Panc1 (cell line): ENCODE data around the gene ADAT2. TPM values are rescaled to one million over a fixed set of nuclear protein-coding genes. Genes with fewer than 3 reads are reported as not detected.

Source experiments
- ATAC-seq: fragments of 200-7000 bp; cut with Tn5 transposase; 2 replicates; pipeline ENCODE4 v1.9.1; 2020; ENCODE audit warnings: mild to moderate bottlenecking, moderate library complexity
- BruUV-seq: library from RNA; stranded (reverse); fragments of 400-500 nt; replicated peaks from 2 replicates; lab custom pipeline; 2021; lab: Mats Ljungman, UMichigan
- CTCF ChIA-PET: fragments of 300-600 bp; sonication (Branson Sonifier 250); formaldehyde crosslinking; loops from one replicate; lab custom pipeline; 2022; ENCODE audit warnings: antibody characterized with exemption; lab: Charles Lee
- POLR2A ChIA-PET: fragments of 300-600 bp; sonication (Branson Sonifier 250); formaldehyde crosslinking; loops from one replicate; lab custom pipeline; 2022; ENCODE audit warnings: antibody characterized with exemption; lab: Charles Lee
- DNase-seq: peaks from one replicate; pipeline ENCODE4 v3.0.0-alpha.2; 2010; ENCODE audit warnings: low read depth, low spot score
- H3K27ac ChIP-seq: 2 replicates; pipeline ENCODE4 v1.5.1; 2011; ENCODE audit warnings: mild to moderate bottlenecking, low read length, inconsistent platforms
- H3K27me3 ChIP-seq: fragments of 200-500 bp; sonication (Bioruptor generic); 2 replicates; pipeline ENCODE4 v1.6.0; 2014; ENCODE audit warnings: low read length, inconsistent platforms; ENCODE audit not compliant: control insufficient read depth, insufficient read depth
- H3K36me3 ChIP-seq: fragments of 200-500 bp; sonication (Bioruptor generic); 2 replicates; pipeline ENCODE4 v1.5.1; 2014; ENCODE audit warnings: inconsistent platforms, mild to moderate bottlenecking, low read length, moderate library complexity; ENCODE audit not compliant: control insufficient read depth, insufficient read depth
- H3K4me1 ChIP-seq: 2 replicates; pipeline ENCODE4 v1.5.1; 2011; ENCODE audit warnings: inconsistent platforms, mild to moderate bottlenecking, low read length, moderate library complexity; ENCODE audit not compliant: control insufficient read depth, insufficient read depth
- H3K4me3 ChIP-seq, 2 experiments: 2 replicates each; pipeline ENCODE4 v1.5.1; 2011 to 2012; ENCODE audit warnings: low read depth in 2 of 2, low read length in 2 of 2, mild to moderate bottlenecking in 2 of 2, inconsistent platforms in 1 of 2, moderate library complexity in 1 of 2
- H3K9me3 ChIP-seq: fragments of 200-500 bp; sonication (Bioruptor generic); 2 replicates; pipeline ENCODE4 v1.5.1; 2014; ENCODE audit warnings: low read depth, mild to moderate bottlenecking, inconsistent platforms, low read length, moderate library complexity; ENCODE audit not compliant: control insufficient read depth, insufficient read depth
- CTCF ChIP-seq: fragments of 450-650 bp; IDR thresholded peaks from 2 replicates; pipeline ENCODE4 v1.5.1; 2017; ENCODE audit warnings: mild to moderate bottlenecking
- POLR2AphosphoS5 ChIP-seq: IDR thresholded peaks from 2 replicates; pipeline ENCODE4 v1.6.1; 2012; ENCODE audit warnings: mild to moderate bottlenecking, low read depth, low read length, moderate library complexity
- SIN3A ChIP-seq: IDR thresholded peaks from 2 replicates; pipeline ENCODE4 v1.6.1; 2012; ENCODE audit warnings: low read depth, mild to moderate bottlenecking, low read length, moderate library complexity, borderline replicate concordance; ENCODE audit not compliant: insufficient read depth
- TCF7L2 ChIP-seq: IDR thresholded peaks from 2 replicates; pipeline ENCODE4 v1.6.1; 2011; ENCODE audit warnings: mild to moderate bottlenecking, low read depth, low read length, inconsistent platforms
- in situ Hi-C: cut with HindIII; loops from 2 replicates; pipeline ENCODE4 v1.10.0; 2016; ENCODE audit warnings: low sequenced_read_pairs, low pct_unique_long_range_greater_than_20kb
- intact Hi-C: fragments of 100-400 bp; cut with micrococcal nuclease; formaldehyde crosslinking; loops from one replicate; pipeline ENCODE4 v1.10.0; 2022; ENCODE audit not compliant: unreplicated experiment
- total RNA-seq: library from RNA; stranded (reverse); gene quantifications from one replicate; pipeline ENCODE4 v1.2.1, GENCODE V29; 2021; ENCODE audit not compliant: unreplicated experiment
- TF ChIP-seq, protein P1 (sequence below), 2 experiments: IDR thresholded peaks; 2 replicates each; pipeline ENCODE4 v1.6.1; 2011 to 2012; ENCODE audit warnings: low read depth in 2 of 2, control low read depth in 1 of 2, low read length in 1 of 2, mild to moderate bottlenecking in 1 of 2, moderate library complexity in 1 of 2; ENCODE audit not compliant: insufficient read depth in 1 of 2

Gene ADAT2
- total RNA-seq, 1 experiment from 2014 or later, result 6.4 TPM

DNA sequence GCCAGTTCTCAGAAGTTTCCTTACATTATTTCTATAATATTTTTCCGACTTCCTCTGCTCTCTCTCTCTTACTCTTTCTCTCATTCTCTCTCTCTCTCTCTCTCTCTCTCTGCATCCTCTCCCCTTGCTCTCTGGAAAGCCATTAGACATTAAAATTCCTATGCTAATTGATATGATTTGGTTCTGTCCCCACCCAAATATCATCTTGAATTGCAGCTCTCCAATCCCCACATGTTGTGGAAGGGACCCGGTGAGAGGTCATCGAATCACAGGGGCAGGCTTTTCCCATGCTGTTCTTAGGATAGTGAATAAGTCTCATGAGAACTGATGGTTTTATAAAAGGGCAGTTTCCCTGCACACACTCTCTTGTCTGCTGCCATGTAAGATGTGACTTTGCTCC lies 74.1 kb downstream of the ADAT2 start:
- TF ChIP-seq SIN3A (no peak), POLR2AphosphoS5 (no peak), CTCF (no peak), TCF7L2 (no peak)
- TF ChIP-seq, protein P1, sequence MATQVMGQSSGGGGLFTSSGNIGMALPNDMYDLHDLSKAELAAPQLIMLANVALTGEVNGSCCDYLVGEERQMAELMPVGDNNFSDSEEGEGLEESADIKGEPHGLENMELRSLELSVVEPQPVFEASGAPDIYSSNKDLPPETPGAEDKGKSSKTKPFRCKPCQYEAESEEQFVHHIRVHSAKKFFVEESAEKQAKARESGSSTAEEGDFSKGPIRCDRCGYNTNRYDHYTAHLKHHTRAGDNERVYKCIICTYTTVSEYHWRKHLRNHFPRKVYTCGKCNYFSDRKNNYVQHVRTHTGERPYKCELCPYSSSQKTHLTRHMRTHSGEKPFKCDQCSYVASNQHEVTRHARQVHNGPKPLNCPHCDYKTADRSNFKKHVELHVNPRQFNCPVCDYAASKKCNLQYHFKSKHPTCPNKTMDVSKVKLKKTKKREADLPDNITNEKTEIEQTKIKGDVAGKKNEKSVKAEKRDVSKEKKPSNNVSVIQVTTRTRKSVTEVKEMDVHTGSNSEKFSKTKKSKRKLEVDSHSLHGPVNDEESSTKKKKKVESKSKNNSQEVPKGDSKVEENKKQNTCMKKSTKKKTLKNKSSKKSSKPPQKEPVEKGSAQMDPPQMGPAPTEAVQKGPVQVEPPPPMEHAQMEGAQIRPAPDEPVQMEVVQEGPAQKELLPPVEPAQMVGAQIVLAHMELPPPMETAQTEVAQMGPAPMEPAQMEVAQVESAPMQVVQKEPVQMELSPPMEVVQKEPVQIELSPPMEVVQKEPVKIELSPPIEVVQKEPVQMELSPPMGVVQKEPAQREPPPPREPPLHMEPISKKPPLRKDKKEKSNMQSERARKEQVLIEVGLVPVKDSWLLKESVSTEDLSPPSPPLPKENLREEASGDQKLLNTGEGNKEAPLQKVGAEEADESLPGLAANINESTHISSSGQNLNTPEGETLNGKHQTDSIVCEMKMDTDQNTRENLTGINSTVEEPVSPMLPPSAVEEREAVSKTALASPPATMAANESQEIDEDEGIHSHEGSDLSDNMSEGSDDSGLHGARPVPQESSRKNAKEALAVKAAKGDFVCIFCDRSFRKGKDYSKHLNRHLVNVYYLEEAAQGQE (IDR thresholded peaks at IDR 0.05; ENCODE audit: insufficient read depth in 1 of 2, low read depth in 2 of 2, low read length in 1 of 2), result no peak
- ATAC-seq, result no peak
- ChIA-PET CTCF (no interaction called here), POLR2A (no interaction called here)
- in situ Hi-C loops (no loop called here), intact Hi-C loops (no loop called here)
- DNase-seq, result no peak
- H3K27me3 ChIP-seq, result peaks cover 6% of the 10 kb centered on the region
- no peaks in the 10 kb centered on the region for H3K9me3 ChIP-seq
- no peaks in the 10 kb centered on the region for H3K4me1 ChIP-seq
- no TSS peak for BruUV-seq
- no peak overlapping the region for H3K27ac ChIP-seq
- no peaks in the 10 kb centered on the region for H3K36me3 ChIP-seq
- no peak overlapping the region for H3K4me3 ChIP-seq

DNA sequence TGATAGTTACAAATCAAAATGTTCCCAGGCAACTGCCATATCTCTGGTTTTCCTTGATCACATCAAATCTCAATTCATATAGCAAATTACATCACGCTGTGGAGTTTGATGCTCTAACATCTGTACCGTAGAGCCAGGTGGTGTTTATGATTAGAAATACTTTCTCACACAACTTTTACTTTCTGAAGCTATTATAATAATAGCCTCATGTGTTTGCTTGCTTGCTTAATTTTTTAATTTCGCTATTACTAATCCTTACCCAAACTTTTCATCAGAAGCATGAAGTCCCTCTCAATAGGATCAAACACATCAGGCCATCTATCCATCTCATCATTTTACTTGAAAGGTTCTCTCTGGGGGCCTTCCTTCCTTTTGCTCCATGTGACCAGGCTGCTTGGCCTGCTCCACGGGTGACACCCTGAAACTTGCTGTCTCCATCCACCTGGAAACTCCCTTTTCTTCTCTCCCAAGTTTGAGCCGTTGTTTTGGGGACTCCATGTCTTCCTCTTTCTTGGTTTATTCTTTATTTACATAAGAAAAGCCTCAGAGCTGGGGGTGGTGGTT lies 75.4 kb downstream of the ADAT2 start:
- H3K4me1 ChIP-seq, result no peaks in the 10 kb centered on the region
- in situ Hi-C loops (no loop called here), intact Hi-C loops (no loop called here)
- no peaks in the 10 kb centered on the region for H3K36me3 ChIP-seq
- ATAC-seq (no peak), DNase-seq (no peak)
- H3K4me3 ChIP-seq, result no peak overlapping the region
- TF ChIP-seq, protein P1 (IDR thresholded peaks at IDR 0.05; ENCODE audit: insufficient read depth in 1 of 2, low read depth in 2 of 2, low read length in 1 of 2), result no peak
- TF ChIP-seq CTCF (no peak), TCF7L2 (no peak)
- ChIA-PET POLR2A (no interaction called here), CTCF (no interaction called here)
- H3K27me3 ChIP-seq, result peaks cover 4% of the 10 kb centered on the region
- BruUV-seq, result no TSS peak
- H3K9me3 ChIP-seq, result no peaks in the 10 kb centered on the region
- no peak overlapping the region for H3K27ac ChIP-seq
